Kidney (tissue), 14 donors: ENCODE data around the gene MAN2A1. TPM values are rescaled to one million over a fixed set of nuclear protein-coding genes. Genes with fewer than 3 reads are reported as not detected.

ENCODE experiments used
- DNase-seq, 5 donors: peaks; one replicate each; pipeline ENCODE4 v3.0.0-alpha.2; 2013 to 2020
- FAIRE-seq: peaks from 2 replicates; lab custom pipeline; 2012; peaks lifted over from hg19 to GRCh38; lab: Jason Lieb, UNC
- H3K27ac ChIP-seq, 2 donors: one replicate each; pipeline ENCODE4 v1.7.0; 2013; ENCODE audit warnings: low read depth in 2 of 2, low read length in 2 of 2, inconsistent platforms in 1 of 2
- H3K27me3 ChIP-seq: one replicate; pipeline ENCODE4 v1.7.1; 2013; ENCODE audit warnings: low read length, inconsistent platforms; ENCODE audit not compliant: control insufficient read depth, insufficient read depth
- H3K36me3 ChIP-seq, 3 donors: one replicate each; pipeline versions ENCODE4 v1.7.0 to v1.7.1; 2013; ENCODE audit warnings: low read length in 3 of 3, control low read depth in 1 of 3, inconsistent platforms in 1 of 3; ENCODE audit not compliant: insufficient read depth in 3 of 3, control insufficient read depth in 2 of 3
- H3K4me1 ChIP-seq, 3 donors: one replicate each; pipeline versions ENCODE4 v1.7.0 to v1.7.1; 2013; ENCODE audit warnings: low read length in 3 of 3, inconsistent platforms in 1 of 3, low read depth in 1 of 3; ENCODE audit not compliant: control insufficient read depth in 2 of 3, insufficient read depth in 2 of 3
- H3K4me3 ChIP-seq, 3 donors: one replicate each; pipeline versions ENCODE4 v1.7.0 to v1.8.1; 2013; ENCODE audit warnings: low read length in 3 of 3, control low read depth in 1 of 3, inconsistent platforms in 1 of 3
- H3K9ac ChIP-seq, 3 donors: one replicate each; pipeline versions ENCODE4 v1.7.0 to v1.7.1; 2013; ENCODE audit warnings: low read length in 3 of 3, control low read depth in 1 of 3, inconsistent platforms in 1 of 3
- H3K9me3 ChIP-seq, 3 donors: one replicate each; pipeline versions ENCODE4 v1.7.0 to v1.7.1; 2013; ENCODE audit warnings: low read length in 3 of 3, control low read depth in 1 of 3, inconsistent platforms in 1 of 3; ENCODE audit not compliant: control insufficient read depth in 2 of 3, insufficient read depth in 1 of 3
- CTCF ChIP-seq: IDR thresholded peaks from 3 replicates; pipeline ENCODE4 v1.5.1; 2012; ENCODE audit warnings: mild to moderate bottlenecking, moderate library complexity, borderline replicate concordance; ENCODE audit not compliant: insufficient read depth; ENCODE audit errors: extremely low read depth
- intact Hi-C: fragments of 100-400 bp; cut with DNase I; formaldehyde crosslinking; loops from one replicate; pipeline ENCODE4 v1.11.1; 2022
- polyA plus RNA-seq: library from polyadenylated mRNA; stranded (reverse); fragments of 350-450 nt; fragmentation: Illumina TruSeq; extraction: RNeasy Lipid Tissue Mini Kit (QIAGEN cat#74804); gene quantifications from one replicate; pipeline ENCODE4 v1.2.3, GENCODE V29; 2014; ENCODE audit warnings: low read depth, low replicate concordance; ENCODE audit not compliant: insufficient read depth
- total RNA-seq: library from RNA; stranded (reverse); fragmentation: NEBNext Ultra II Directional; extraction: Animal tissue kit (Norgen Biotek cat#: 25700); gene quantifications from one replicate; pipeline ENCODE4 v1.2.1, GENCODE V29; 2021
- donor health status: control.
- donor health status: control.
- donor health status: control.
- donor health status: control.
- donor health status: control.
- donor health status: DM: yes; HTN: yes; CAD: no.
- donor health status: Normal renal cell carcinoma (clear cell type).

MAN2A1 gene
- total and polyA plus RNA-seq, 2 donors from 2014 or later, result 12.7 to 69.9 TPM

- Histone ChIP-seq H3K36me3 (no peaks in the 10 kb centered on the region), H3K4me1 (no peaks in the 10 kb centered on the region), H3K9me3 (no peaks in the 10 kb centered on the region), H3K27ac (no peak overlapping the region), H3K9ac (no peak overlapping the region), H3K27me3 (no peaks in the 10 kb centered on the region), H3K4me3 (no peak overlapping the region)
- intact Hi-C loops, result no loop called here
- no peak for TF ChIP-seq CTCF
- FAIRE-seq (no peak), DNase-seq (no peak)
Observed at GRCh38 chr5:109876941-109877669, 187.4 kb downstream of the MAN2A1 start.

- FAIRE-seq (no peak), DNase-seq (no peak)
- no peak overlapping the region for H3K4me3 ChIP-seq
- H3K4me1 ChIP-seq, result no peaks in the 10 kb centered on the region
- H3K27ac ChIP-seq, result no peak overlapping the region
- no peaks in the 10 kb centered on the region for H3K27me3 ChIP-seq
- no peak overlapping the region for H3K9ac ChIP-seq
- no peak for TF ChIP-seq CTCF
- no peaks in the 10 kb centered on the region for H3K36me3 ChIP-seq
- intact Hi-C loops, result no loop called here
- no peaks in the 10 kb centered on the region for H3K9me3 ChIP-seq
Observed at GRCh38 chr5:109877670-109878045, 187.9 kb downstream of the MAN2A1 start.

- TF ChIP-seq CTCF, result no peak
- intact Hi-C loops, result no loop called here
- no peak overlapping the region for H3K27ac ChIP-seq
Observed at GRCh38 chr5:109878887-109879286, 189.2 kb downstream of the MAN2A1 start.

More at GRCh38 chr5:109878887-109879286, 189.2 kb downstream of the MAN2A1 start:
- Histone ChIP-seq H3K9me3 (no peaks in the 10 kb centered on the region), H3K36me3 (no peaks in the 10 kb centered on the region), H3K4me3 (no peak overlapping the region), H3K27me3 (no peaks in the 10 kb centered on the region), H3K4me1 (no peaks in the 10 kb centered on the region), H3K9ac (no peak overlapping the region)
- DNase-seq (peak in 1 of 5 donors; percentile 13), FAIRE-seq (no peak)
